Measurements from ENCODE around the gene KCNQ4.

Gene KCNQ4

GRCh38 chr1:40764981-40765380 lies 18.6 kb upstream of the KCNQ4 start:
- H3K4me3 ChIP-seq (ENCODE audit: low read depth, low read length) = no peak overlapping the region
- TF ChIP-seq CTCF (IDR thresholded peaks at IDR 0.05; ENCODE audit: insufficient read depth, low read length, missing control alignments) = no peak
- POLR2A ChIA-PET = no interaction called here
- CTCF ChIA-PET = interaction anchor here (0.7 to 6.4 kb wide), 9 partner anchors 9 to 184 kb away, joined by 3 to 65 read pairs (median 4); no protein-coding TSS in a partner anchor
- DNase-seq (ENCODE audit: low read depth, low spot score) = no peak

- no peak for DNase-seq (ENCODE audit: low read depth, low spot score)
- no peak for TF ChIP-seq CTCF (IDR thresholded peaks at IDR 0.05; ENCODE audit: insufficient read depth, low read length, missing control alignments)
- CTCF ChIA-PET = interaction anchor here (1.2 to 6.4 kb wide), 6 partner anchors 8 to 21 kb away, joined by 3 to 65 read pairs (median 5); no protein-coding TSS in a partner anchor
- POLR2A ChIA-PET = no interaction called here
- H3K4me3 ChIP-seq (ENCODE audit: low read depth, low read length) = no peak overlapping the region
These were observed 17.6 kb upstream of the KCNQ4 start for GRCh38 chr1:40766017-40766416.

DNA sequence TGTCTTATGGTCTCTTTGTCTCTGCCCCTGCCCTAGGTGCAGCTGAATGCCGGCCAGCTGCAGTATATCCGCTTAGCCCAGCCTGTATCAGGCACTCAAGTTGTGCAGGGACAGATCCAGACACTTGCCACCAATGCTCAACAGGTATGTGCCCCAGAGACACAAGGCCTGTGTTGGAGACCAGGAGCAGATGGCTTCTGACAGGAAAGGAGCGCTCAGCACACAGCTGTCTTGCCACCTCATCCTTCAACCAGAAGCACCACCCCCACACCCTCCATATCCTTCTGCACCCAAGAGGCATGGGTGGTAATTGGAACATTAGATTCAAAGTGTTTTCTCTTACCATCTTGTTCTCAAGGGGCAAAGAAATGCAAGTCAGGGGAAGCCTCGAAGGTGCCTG lies 17.0 kb upstream of the KCNQ4 start:
- CTCF ChIA-PET = interaction anchor here (1.4 to 6.4 kb wide), 3 partner anchors 7 to 16 kb away, joined by 4 to 65 read pairs (median 7); no protein-coding TSS in a partner anchor
- TF ChIP-seq CTCF (IDR thresholded peaks at IDR 0.05; ENCODE audit: insufficient read depth, low read length, missing control alignments) = no peak
- DNase-seq (ENCODE audit: low read depth, low spot score) = no peak
- POLR2A ChIA-PET = no interaction called here
- H3K4me3 ChIP-seq (ENCODE audit: low read depth, low read length) = no peak overlapping the region

DNA sequence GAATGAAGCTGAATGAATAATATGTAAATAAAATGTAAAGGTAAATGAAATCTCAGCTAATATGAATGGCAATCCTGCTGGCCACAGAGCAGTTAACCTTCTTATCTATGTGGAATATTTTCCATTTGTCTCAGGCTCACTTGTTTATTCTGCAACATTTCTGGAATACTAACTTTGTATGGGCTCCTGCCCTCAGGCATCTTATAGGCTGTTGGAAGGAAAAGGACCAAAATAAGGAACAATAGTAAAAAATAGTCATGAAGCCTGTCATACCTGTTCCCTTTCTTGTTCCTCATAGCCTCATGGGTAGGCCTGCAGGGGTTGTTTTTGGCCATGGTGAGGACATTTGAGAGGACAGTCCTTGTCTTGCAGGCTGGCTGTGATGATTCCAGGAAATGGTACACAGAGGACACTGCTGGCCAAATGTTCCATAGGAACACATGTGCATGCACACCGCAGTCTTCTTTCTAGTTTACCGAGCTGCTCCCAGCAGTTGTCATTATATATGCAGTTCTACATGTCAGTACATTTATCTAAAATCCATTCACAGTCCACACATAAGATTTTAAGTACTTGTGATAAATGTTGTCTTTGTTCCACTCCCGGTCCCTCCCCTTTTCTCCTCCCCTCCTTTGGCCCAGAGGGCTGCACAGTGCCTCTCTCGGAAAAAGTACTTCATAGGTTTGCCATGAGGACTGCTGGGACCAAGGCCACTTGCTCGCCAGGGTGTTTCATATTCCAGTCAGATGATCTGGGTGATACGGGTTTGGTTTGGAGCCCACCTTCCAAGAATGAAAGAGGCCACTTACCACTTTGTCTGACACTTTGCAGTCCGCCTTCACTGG lies 15.2 kb upstream of the KCNQ4 start:
- CTCF ChIA-PET = interaction anchor here (1.1 to 1.3 kb wide), 2 partner anchors 12 to 182 kb away, joined by 4 read pairs; no protein-coding TSS in a partner anchor
- DNase-seq (ENCODE audit: low read depth, low spot score) = no peak
- no peak overlapping the region for H3K4me3 ChIP-seq (ENCODE audit: low read depth, low read length)
- POLR2A ChIA-PET = no interaction called here
- TF ChIP-seq CTCF (IDR thresholded peaks at IDR 0.05; ENCODE audit: insufficient read depth, low read length, missing control alignments) = no peak

- ChIA-PET CTCF (interaction anchor here (0.6 to 8.0 kb wide), 6 partner anchors 13 to 181 kb away, joined by 3 to 95 read pairs (median 4); no protein-coding TSS in a partner anchor), POLR2A (no interaction called here)
- no peak for DNase-seq (ENCODE audit: low read depth, low spot score)
- peak; percentile 17 for TF ChIP-seq CTCF (IDR thresholded peaks at IDR 0.05; ENCODE audit: insufficient read depth, low read length, missing control alignments)
- H3K4me3 ChIP-seq (ENCODE audit: low read depth, low read length) = no peak overlapping the region
These were observed 13.8 kb upstream of the KCNQ4 start for GRCh38 chr1:40769815-40770214.

GRCh38 chr1:40770296-40771070 lies 13.1 kb upstream of the KCNQ4 start:
- no peak overlapping the region for H3K4me3 ChIP-seq (ENCODE audit: low read depth, low read length)
- ChIA-PET CTCF (interaction anchor here (0.6 to 8.0 kb wide), 7 partner anchors 14 to 181 kb away, joined by 3 to 95 read pairs (median 4); no protein-coding TSS in a partner anchor), POLR2A (no interaction called here)
- no peak for DNase-seq (ENCODE audit: low read depth, low spot score)
- TF ChIP-seq CTCF (IDR thresholded peaks at IDR 0.05; ENCODE audit: insufficient read depth, low read length, missing control alignments) = no peak

All from AG04449 (cell line).